ENCODE results near the gene C1orf35. TPM values are rescaled to one million over a fixed set of nuclear protein-coding genes. Genes with fewer than 3 reads are reported as not detected.

C1orf35 gene
- total RNA-seq, 2 donors from 2014 or later: 4.5 to 4.9 TPM

GRCh38 chr1:228101994-228102790 is 933 bp downstream of the C1orf35 start:
- Histone ChIP-seq H3K9me3 (no peaks in the 10 kb centered on the region), H3K27me3 (no peaks in the 10 kb centered on the region), H3K4me1 (peaks cover 0 to 47% of the 10 kb centered on the region in 2 donors), H3K27ac (peak overlapping the region; percentile 89 to 91), H3K4me3 (peak overlapping the region; percentile 61 to 93), H3K36me3 (peaks cover 47% of the 10 kb centered on the region)
- TF ChIP-seq, protein P1, sequence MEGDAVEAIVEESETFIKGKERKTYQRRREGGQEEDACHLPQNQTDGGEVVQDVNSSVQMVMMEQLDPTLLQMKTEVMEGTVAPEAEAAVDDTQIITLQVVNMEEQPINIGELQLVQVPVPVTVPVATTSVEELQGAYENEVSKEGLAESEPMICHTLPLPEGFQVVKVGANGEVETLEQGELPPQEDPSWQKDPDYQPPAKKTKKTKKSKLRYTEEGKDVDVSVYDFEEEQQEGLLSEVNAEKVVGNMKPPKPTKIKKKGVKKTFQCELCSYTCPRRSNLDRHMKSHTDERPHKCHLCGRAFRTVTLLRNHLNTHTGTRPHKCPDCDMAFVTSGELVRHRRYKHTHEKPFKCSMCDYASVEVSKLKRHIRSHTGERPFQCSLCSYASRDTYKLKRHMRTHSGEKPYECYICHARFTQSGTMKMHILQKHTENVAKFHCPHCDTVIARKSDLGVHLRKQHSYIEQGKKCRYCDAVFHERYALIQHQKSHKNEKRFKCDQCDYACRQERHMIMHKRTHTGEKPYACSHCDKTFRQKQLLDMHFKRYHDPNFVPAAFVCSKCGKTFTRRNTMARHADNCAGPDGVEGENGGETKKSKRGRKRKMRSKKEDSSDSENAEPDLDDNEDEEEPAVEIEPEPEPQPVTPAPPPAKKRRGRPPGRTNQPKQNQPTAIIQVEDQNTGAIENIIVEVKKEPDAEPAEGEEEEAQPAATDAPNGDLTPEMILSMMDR (IDR thresholded peaks at IDR 0.05): peak in 1 of 2 donors; percentile 42
- DNase-seq (ENCODE audit: low spot score): no peak

GRCh38 chr1:228101614-228101993 is 1.5 kb downstream of the C1orf35 start:
- no peaks in the 10 kb centered on the region for H3K9me3 ChIP-seq
- peaks cover 50% of the 10 kb centered on the region for H3K36me3 ChIP-seq
- no peak for DNase-seq (ENCODE audit: low spot score)
- H3K27ac ChIP-seq: peak overlapping the region in 1 of 2 donors; percentile 91
- H3K4me3 ChIP-seq: peak overlapping the region in 1 of 2 donors; percentile 93
- H3K4me1 ChIP-seq: peaks cover 0 to 52% of the 10 kb centered on the region in 2 donors
- no peaks in the 10 kb centered on the region for H3K27me3 ChIP-seq
- TF ChIP-seq, protein P1 (IDR thresholded peaks at IDR 0.05): no peak

- H3K4me3 ChIP-seq: no peak overlapping the region
- H3K27me3 ChIP-seq: no peaks in the 10 kb centered on the region
- DNase-seq (ENCODE audit: low spot score): no peak
- peaks cover 45% of the 10 kb centered on the region for H3K36me3 ChIP-seq
- TF ChIP-seq, protein P1 (IDR thresholded peaks at IDR 0.05): no peak
- peaks cover 0 to 54% of the 10 kb centered on the region in 2 donors for H3K4me1 ChIP-seq
- no peak overlapping the region for H3K27ac ChIP-seq
- no peaks in the 10 kb centered on the region for H3K9me3 ChIP-seq
Measured at GRCh38 chr1:228100822-228101613, 2.1 kb downstream of the C1orf35 start.

DNA sequence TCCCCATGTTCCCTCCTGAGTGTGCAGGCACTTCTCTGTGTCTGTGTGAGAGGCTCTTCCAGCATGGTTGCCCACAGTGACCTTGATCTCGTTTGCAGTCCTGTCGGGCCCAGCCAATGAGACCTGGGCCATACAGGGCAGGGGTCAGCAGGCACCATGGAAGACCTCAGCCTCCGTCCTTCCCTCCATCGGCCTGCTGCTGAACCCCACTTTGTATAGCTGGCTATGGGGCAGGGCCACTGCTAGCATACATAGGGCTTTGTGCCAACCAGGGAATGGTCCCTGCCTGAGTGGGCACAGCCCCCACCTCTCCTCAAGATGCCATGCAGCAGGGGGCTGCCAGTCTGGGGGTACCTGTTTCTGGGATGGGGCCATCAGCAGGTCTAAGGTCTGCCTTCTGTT is 3.8 kb downstream of the C1orf35 start:
- Histone ChIP-seq H3K27ac (no peak overlapping the region), H3K4me3 (no peak overlapping the region), H3K4me1 (peaks cover 0 to 54% of the 10 kb centered on the region in 2 donors), H3K9me3 (peaks cover 0 to 8% of the 10 kb centered on the region in 2 donors), H3K27me3 (no peaks in the 10 kb centered on the region), H3K36me3 (peaks cover 43% of the 10 kb centered on the region)
- no peak for DNase-seq (ENCODE audit: low spot score)
- TF ChIP-seq, protein P1 (IDR thresholded peaks at IDR 0.05): no peak

GRCh38 chr1:228098323-228098931 is 4.7 kb downstream of the C1orf35 start:
- peaks cover 0 to 45% of the 10 kb centered on the region in 2 donors for H3K4me1 ChIP-seq
- TF ChIP-seq, protein P1 (IDR thresholded peaks at IDR 0.05): no peak
- H3K27ac ChIP-seq: no peak overlapping the region
- peaks cover 0 to 14% of the 10 kb centered on the region in 2 donors for H3K9me3 ChIP-seq
- no peak overlapping the region for H3K4me3 ChIP-seq
- H3K27me3 ChIP-seq: no peaks in the 10 kb centered on the region
- DNase-seq (ENCODE audit: low spot score): no peak
- H3K36me3 ChIP-seq: peaks cover 43% of the 10 kb centered on the region
